Brain microvascular endothelial cell (primary cell): ENCODE measurements around the gene LEO1.

Source experiments
- DNase-seq: peaks from one replicate; pipeline ENCODE4 v3.0.0-alpha.2; 2020
- H3K27ac ChIP-seq: fragments of 250-450 bp; sonication (Bioruptor Pico); 2 replicates; pipeline ENCODE4 v1.5.1; 2020; ENCODE audit warnings: mild to moderate bottlenecking, moderate library complexity
- H3K27me3 ChIP-seq: fragments of 250-450 bp; sonication (Bioruptor Pico); replicated peaks from 2 replicates; pipeline ENCODE4 v1.5.1; 2020; ENCODE audit warnings: mild to moderate bottlenecking
- H3K36me3 ChIP-seq: fragments of 250-450 bp; sonication (Bioruptor Pico); replicated peaks from 2 replicates; pipeline ENCODE4 v1.5.1; 2020; ENCODE audit warnings: mild to moderate bottlenecking
- H3K4me3 ChIP-seq: 2 replicates; pipeline ENCODE4 v1.5.1; 2011; ENCODE audit warnings: low read depth, mild to moderate bottlenecking, control low read depth, low read length, moderate library complexity
- CTCF ChIP-seq: IDR thresholded peaks from 2 replicates; pipeline ENCODE4 v1.5.1; 2011; ENCODE audit warnings: low read depth, mild to moderate bottlenecking, moderate library complexity, low read length, control low read depth, inconsistent platforms; ENCODE audit errors: missing control alignments
- in situ Hi-C: cut with HindIII; loops from 2 replicates; pipeline ENCODE4 v1.10.0; 2017; ENCODE audit warnings: low sequenced_read_pairs, low pct_ligation_motif_present

LEO1 gene

GRCh38 chr15:51947124-51947523, 24.5 kb downstream of the LEO1 start:
- Histone ChIP-seq H3K27ac (no peak overlapping the region), H3K36me3 (peaks cover 54% of the 10 kb centered on the region), H3K4me3 (no peak overlapping the region), H3K27me3 (no peaks in the 10 kb centered on the region)
- no peak for TF ChIP-seq CTCF
- no peak for DNase-seq
- in situ Hi-C loops, result no loop called here

GRCh38 chr15:51939216-51939615, 32.4 kb downstream of the LEO1 start:
- in situ Hi-C loops, result no loop called here
- Histone ChIP-seq H3K36me3 (peaks cover 23% of the 10 kb centered on the region), H3K4me3 (no peak overlapping the region), H3K27ac (no peak overlapping the region), H3K27me3 (no peaks in the 10 kb centered on the region)
- no peak for DNase-seq
- no peak for TF ChIP-seq CTCF

GRCh38 chr15:51938286-51938685, 33.3 kb downstream of the LEO1 start:
- in situ Hi-C loops, result no loop called here
- no peak for TF ChIP-seq CTCF
- H3K4me3 ChIP-seq, result no peak overlapping the region
- no peak overlapping the region for H3K27ac ChIP-seq
- H3K36me3 ChIP-seq, result peaks cover 25% of the 10 kb centered on the region
- H3K27me3 ChIP-seq, result no peaks in the 10 kb centered on the region
- no peak for DNase-seq

GRCh38 chr15:51936105-51936478, 35.5 kb downstream of the LEO1 start:
- Histone ChIP-seq H3K27me3 (no peaks in the 10 kb centered on the region), H3K36me3 (peaks cover 23% of the 10 kb centered on the region), H3K4me3 (no peak overlapping the region), H3K27ac (no peak overlapping the region)
- no peak for TF ChIP-seq CTCF
- no peak for DNase-seq
- in situ Hi-C loops, result no loop called here

GRCh38 chr15:51935466-51936104, 36.0 kb downstream of the LEO1 start:
- peaks cover 20% of the 10 kb centered on the region for H3K36me3 ChIP-seq
- H3K27me3 ChIP-seq, result no peaks in the 10 kb centered on the region
- no peak overlapping the region for H3K4me3 ChIP-seq
- no peak for TF ChIP-seq CTCF
- no peak overlapping the region for H3K27ac ChIP-seq
- DNase-seq, result no peak
- in situ Hi-C loops, result no loop called here

- no peak for TF ChIP-seq CTCF
- H3K36me3 ChIP-seq, result peaks cover 7% of the 10 kb centered on the region
- DNase-seq, result no peak
- in situ Hi-C loops, result no loop called here
- no peak overlapping the region for H3K27ac ChIP-seq
- no peak overlapping the region for H3K4me3 ChIP-seq
- H3K27me3 ChIP-seq, result no peaks in the 10 kb centered on the region
Measured at GRCh38 chr15:51932161-51932560, 39.4 kb downstream of the LEO1 start.
